Neural cell (in vitro differentiated cells): Measurements from ENCODE around the gene KIAA1549. TPM values are rescaled to one million over a fixed set of nuclear protein-coding genes. Genes with fewer than 3 reads are reported as not detected.

Experiments
- H2AFZ ChIP-seq: fragments of 200-600, 300-800 bp; sonication (generic), shearing (Covaris generic); 2 replicates; pipeline ENCODE4 v1.6.0; 2014; ENCODE audit warnings: low read depth, mild to moderate bottlenecking, antibody characterized with exemption, low read length, moderate library complexity
- H3F3A ChIP-seq: fragments of 200-600 bp; shearing (Covaris generic); 2 replicates; pipeline ENCODE4 v1.6.1; 2016; ENCODE audit warnings: mild to moderate bottlenecking, moderate library complexity, mixed read lengths, antibody characterized with exemption, low read length; ENCODE audit not compliant: insufficient read depth, poor library complexity, severe bottlenecking
- H3K27ac ChIP-seq: fragments of 200-600, 300-800 bp; sonication (generic), shearing (Covaris generic); 2 replicates; pipeline ENCODE4 v1.5.1; 2014; ENCODE audit warnings: mild to moderate bottlenecking, low read length, moderate library complexity
- H3K27me3 ChIP-seq: fragments of 300-800, 200-600 bp; sonication (generic), shearing (Covaris generic); 2 replicates; pipeline ENCODE4 v1.6.0; 2014; ENCODE audit warnings: mild to moderate bottlenecking, low read depth, low read length, moderate library complexity; ENCODE audit not compliant: insufficient read depth
- H3K36me3 ChIP-seq: fragments of 300-800, 200-600 bp; sonication (generic), shearing (Covaris generic); 2 replicates; pipeline ENCODE4 v1.5.1; 2014; ENCODE audit warnings: mild to moderate bottlenecking, antibody characterized with exemption, low read length, moderate library complexity; ENCODE audit not compliant: insufficient read depth
- H3K4me2 ChIP-seq: fragments of 300-800, 200-600 bp; sonication (generic), shearing (Covaris generic); 2 replicates; pipeline ENCODE4 v1.6.0; 2014; ENCODE audit warnings: mild to moderate bottlenecking, low read length
- H3K4me3 ChIP-seq: fragments of 300-800, 200-600 bp; sonication (generic), shearing (Covaris generic); 2 replicates; pipeline ENCODE4 v1.5.1; 2014; ENCODE audit warnings: mild to moderate bottlenecking, low read length, moderate library complexity
- H3K79me2 ChIP-seq: fragments of 200-600 bp; shearing (Covaris generic); replicated peaks from 2 replicates; pipeline ENCODE4 v1.6.0; 2014; ENCODE audit warnings: mild to moderate bottlenecking, low read length, moderate library complexity; ENCODE audit not compliant: insufficient read depth
- H3K9ac ChIP-seq: fragments of 300-800, 200-600 bp; sonication (generic), shearing (Covaris generic); 2 replicates; pipeline ENCODE4 v1.6.1; 2016; ENCODE audit warnings: mild to moderate bottlenecking, low read length, mixed read lengths
- H3K9me2 ChIP-seq: fragments of 200-600 bp; shearing (Covaris generic); 2 replicates; pipeline ENCODE4 v1.6.1; 2016; ENCODE audit warnings: mild to moderate bottlenecking, low read length, mixed read lengths; ENCODE audit not compliant: insufficient read depth
- H3K9me3 ChIP-seq: fragments of 200-600, 300-800 bp; sonication (generic), shearing (Covaris generic); 2 replicates; pipeline ENCODE4 v1.6.1; 2016; ENCODE audit warnings: mild to moderate bottlenecking, mixed run types, low read length, moderate library complexity, mixed read lengths
- H4K20me1 ChIP-seq: fragments of 200-600 bp; shearing (Covaris generic); 2 replicates; pipeline ENCODE4 v1.6.1; 2016; ENCODE audit warnings: mild to moderate bottlenecking, mixed run types; ENCODE audit not compliant: insufficient read depth
- CTCF ChIP-seq: fragments of 450-650 bp; IDR thresholded peaks from 2 replicates; pipeline ENCODE4 v1.5.1; 2014; ENCODE audit warnings: antibody characterized with exemption, mild to moderate bottlenecking, moderate library complexity; ENCODE audit not compliant: poor library complexity, severe bottlenecking
- EP300 ChIP-seq: fragments of 450-650 bp; conservative IDR thresholded peaks from 2 replicates; pipeline ENCODE4 v1.6.1; 2014; ENCODE audit warnings: antibody characterized with exemption, mild to moderate bottlenecking, moderate library complexity; ENCODE audit not compliant: poor library complexity, severe bottlenecking
- EZH2 ChIP-seq: fragments of 200-600, 300-800 bp; shearing (Covaris generic), sonication (generic); IDR thresholded peaks from 2 replicates; pipeline ENCODE4 v1.6.1; 2014; ENCODE audit warnings: antibody characterized with exemption, low read length, borderline replicate concordance, mild to moderate bottlenecking; ENCODE audit not compliant: insufficient read depth, poor library complexity, severe bottlenecking
- MXI1 ChIP-seq: fragments of 450-650 bp; conservative IDR thresholded peaks from 2 replicates; pipeline ENCODE4 v1.6.1; 2014; ENCODE audit warnings: antibody characterized with exemption, mild to moderate bottlenecking; ENCODE audit not compliant: poor library complexity, severe bottlenecking
- POLR2AphosphoS5 ChIP-seq: IDR thresholded peaks from 2 replicates; pipeline ENCODE4 v1.6.1; 2012
- RAD21 ChIP-seq: fragments of 450-650 bp; conservative IDR thresholded peaks from 2 replicates; pipeline ENCODE4 v1.6.1; 2014; ENCODE audit warnings: antibody characterized with exemption, mild to moderate bottlenecking, moderate library complexity
- REST ChIP-seq: IDR thresholded peaks from 2 replicates; pipeline ENCODE4 v1.6.1; 2012; ENCODE audit warnings: borderline replicate concordance
- SMC3 ChIP-seq: fragments of 450-650 bp; conservative IDR thresholded peaks from 2 replicates; pipeline ENCODE4 v1.6.1; 2014; ENCODE audit warnings: antibody characterized with exemption, mild to moderate bottlenecking, moderate library complexity; ENCODE audit not compliant: poor library complexity
- TAF1 ChIP-seq: IDR thresholded peaks from 2 replicates; pipeline ENCODE4 v1.6.1; 2012; ENCODE audit warnings: low read depth
- polyA plus RNA-seq: library from polyadenylated mRNA; depleted of rRNA; stranded (reverse); fragments of >200 nt; gene quantifications from 2 replicates; pipeline ENCODE4 v1.2.3, GENCODE V29; 2014

The KIAA1549 gene
- polyA plus RNA-seq, 1 donor from 2014 or later = 14.1 TPM

- H3F3A ChIP-seq = no peaks in the 10 kb centered on the region
- no peaks in the 10 kb centered on the region for H3K27me3 ChIP-seq
- H3K36me3 ChIP-seq = no peaks in the 10 kb centered on the region
- H2AFZ ChIP-seq = no peak overlapping the region
- H3K9me2 ChIP-seq = no peaks in the 10 kb centered on the region
- no peak overlapping the region for H3K4me2 ChIP-seq
- no peak overlapping the region for H3K4me3 ChIP-seq
- no peak overlapping the region for H3K27ac ChIP-seq
- no peaks in the 10 kb centered on the region for H3K9me3 ChIP-seq
- peaks cover 81% of the 10 kb centered on the region for H3K79me2 ChIP-seq
- no peak overlapping the region for H3K9ac ChIP-seq
- TF ChIP-seq MXI1 = no peak
- TF ChIP-seq RAD21 = no peak
- no peak for TF ChIP-seq SMC3
- no peak for TF ChIP-seq CTCF
- no peak for TF ChIP-seq EZH2
- TF ChIP-seq EP300 = no peak
- no peak for TF ChIP-seq REST
- TF ChIP-seq POLR2AphosphoS5 = no peak
- TF ChIP-seq TAF1 = no peak
- H4K20me1 ChIP-seq = peaks cover 3% of the 10 kb centered on the region
Observed at GRCh38 chr7:138963675-138964074, 17.5 kb downstream of the KIAA1549 start.

- no peak overlapping the region for H2AFZ ChIP-seq
- H3K4me2 ChIP-seq = no peak overlapping the region
- no peaks in the 10 kb centered on the region for H3K9me3 ChIP-seq
- H3K9ac ChIP-seq = no peak overlapping the region
- H3K9me2 ChIP-seq = no peaks in the 10 kb centered on the region
- TF ChIP-seq EP300 (no peak), REST (no peak), CTCF (no peak)
- no peak overlapping the region for H3K4me3 ChIP-seq
- peaks cover 82% of the 10 kb centered on the region for H3K79me2 ChIP-seq
- H3K36me3 ChIP-seq = no peaks in the 10 kb centered on the region
- H3F3A ChIP-seq = no peaks in the 10 kb centered on the region
- H3K27me3 ChIP-seq = no peaks in the 10 kb centered on the region
- no peak overlapping the region for H3K27ac ChIP-seq
- peaks cover 3% of the 10 kb centered on the region for H4K20me1 ChIP-seq
Observed at GRCh38 chr7:138962561-138963270, 18.5 kb downstream of the KIAA1549 start.
